GM19463 (cell line): ENCODE results near the gene TH.
"Not testable (repeated sequence)": the region's sequence is repeated elsewhere in the genome, so short reads cannot be mapped to it uniquely, and the experiment has no call there.

Source experiments
- ATAC-seq: cut with Tn5 transposase; IDR thresholded peaks from one replicate; pipeline ENCODE4 v1.9.1; 2021; ENCODE audit warnings: mild to moderate bottlenecking, moderate library complexity; ENCODE audit not compliant: unreplicated experiment

TH gene

DNA sequence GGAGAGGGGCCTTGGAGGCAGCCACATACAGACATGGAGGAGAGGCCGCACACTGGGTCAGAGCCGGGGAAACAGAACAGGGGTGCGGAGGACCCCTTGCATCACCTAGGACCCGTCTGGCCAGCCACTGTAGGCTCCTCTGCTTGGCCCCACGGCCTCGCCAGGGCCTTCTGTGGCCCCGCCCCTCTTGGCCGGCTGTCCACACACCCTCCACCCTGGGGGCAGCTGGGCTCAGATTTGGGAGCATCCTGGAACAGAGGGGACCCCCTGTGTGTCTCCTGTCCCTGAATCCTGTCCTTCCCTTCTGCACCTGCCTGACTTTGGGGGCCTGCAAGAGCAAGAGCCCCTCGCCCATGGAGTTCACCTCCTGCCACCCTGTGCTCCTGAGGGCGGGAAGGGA lies 7.9 kb upstream of the TH start:
- ATAC-seq = no peak

DNA sequence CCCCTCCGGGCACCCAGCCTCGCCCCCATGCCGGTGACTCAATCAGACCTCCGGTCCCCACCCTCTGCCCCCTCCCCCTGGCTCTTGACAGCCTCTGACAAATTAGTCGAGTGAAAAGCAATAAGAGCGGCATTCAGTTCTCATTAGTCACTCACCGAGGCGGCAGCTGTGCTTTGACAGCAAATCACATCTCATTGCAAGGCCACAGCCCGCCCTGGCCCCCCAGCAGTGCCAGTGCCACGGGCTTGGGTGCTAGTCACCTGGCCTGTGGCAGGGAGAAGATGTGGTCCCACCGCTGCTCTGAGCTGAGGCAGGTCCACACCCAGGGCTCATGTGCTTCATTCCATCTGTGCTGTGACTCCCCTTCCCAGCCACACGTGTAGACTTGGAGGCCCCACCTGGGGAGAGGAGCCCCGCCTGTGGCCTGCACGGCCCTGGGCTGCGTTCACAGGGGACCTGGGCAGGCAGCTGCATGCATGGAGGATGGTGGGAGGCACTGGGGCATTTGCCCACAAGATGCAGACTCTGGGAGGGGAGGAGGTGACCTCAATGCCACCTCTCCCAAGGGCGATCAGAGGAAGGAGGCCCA lies 7.4 kb upstream of the TH start:
- ATAC-seq = no peak

DNA sequence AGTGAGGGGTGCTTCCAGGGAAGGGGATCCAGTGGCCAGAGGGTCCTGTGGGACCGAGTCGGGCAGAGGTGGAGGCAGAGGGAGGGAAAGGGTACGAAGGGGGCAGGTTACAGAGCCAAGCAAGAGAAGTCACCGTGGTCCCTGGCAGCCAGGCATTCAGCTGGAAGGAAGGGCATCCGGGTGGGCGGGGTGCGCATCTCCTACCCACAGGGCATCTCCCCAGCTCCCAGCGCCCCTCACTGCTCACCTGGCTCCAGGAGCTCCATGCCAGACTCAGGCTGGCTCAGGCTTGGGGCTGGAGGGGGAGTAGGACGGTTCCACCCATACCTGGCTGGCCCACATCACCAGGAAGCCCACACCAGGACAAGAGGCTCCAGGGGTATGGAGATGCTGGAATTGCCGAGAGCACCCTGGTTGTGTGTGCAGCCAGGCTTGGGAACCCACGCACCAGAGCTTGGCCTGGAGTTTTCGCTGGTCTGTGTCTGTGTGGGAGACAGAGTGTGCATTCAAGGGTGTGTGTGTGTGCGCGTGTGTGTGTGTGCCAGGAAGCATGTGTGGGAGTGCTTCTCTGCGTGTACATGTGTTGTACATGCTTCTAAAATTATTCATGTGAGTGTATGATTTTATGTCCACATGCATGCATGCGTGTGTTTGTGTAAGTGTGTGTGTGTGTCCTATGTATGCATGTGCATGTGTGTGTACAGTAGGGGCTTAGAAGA lies 6.6 kb upstream of the TH start:
- not testable (repeated sequence) for ATAC-seq

DNA sequence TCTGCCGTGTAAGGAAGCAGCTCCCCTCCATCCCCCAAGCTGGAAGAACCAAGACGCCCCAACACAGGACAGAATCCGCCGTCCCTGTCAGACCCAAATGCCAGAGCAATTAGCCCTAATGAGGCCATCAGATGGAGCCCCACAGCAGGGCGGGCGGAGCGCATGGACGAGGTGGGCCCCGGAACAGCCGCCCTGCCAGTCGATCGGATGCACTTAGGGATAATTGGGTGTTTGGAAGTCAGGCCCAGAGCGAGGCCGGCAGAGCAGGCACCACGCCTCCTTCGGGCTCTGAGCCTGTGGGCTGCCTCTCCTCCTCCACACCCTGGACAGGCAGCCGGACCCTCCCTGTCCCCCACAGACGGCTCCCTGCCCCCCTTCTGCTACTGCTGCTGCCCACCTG lies 5.5 kb upstream of the TH start:
- ATAC-seq = no peak

DNA sequence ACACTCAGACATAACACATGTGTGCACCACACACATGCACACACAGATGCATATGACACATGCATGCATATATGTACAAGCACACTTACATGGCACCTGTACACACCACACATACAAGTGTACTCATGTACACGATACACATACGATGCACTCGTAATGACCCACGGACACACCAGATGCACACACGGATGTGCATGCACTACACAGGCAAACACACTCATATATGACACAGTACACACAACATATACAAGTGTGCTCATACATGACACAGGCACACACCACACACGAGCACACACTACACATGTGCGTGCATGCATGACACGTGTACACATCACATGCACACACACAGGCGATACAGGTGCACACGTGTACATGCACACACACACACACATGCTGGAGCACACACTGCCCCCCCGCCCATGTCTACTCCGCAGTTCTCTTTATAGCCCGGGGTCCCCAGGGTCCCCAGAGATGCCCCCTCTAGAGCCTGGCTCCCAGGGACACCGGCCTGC lies 4.8 kb upstream of the TH start:
- no peak for ATAC-seq

DNA sequence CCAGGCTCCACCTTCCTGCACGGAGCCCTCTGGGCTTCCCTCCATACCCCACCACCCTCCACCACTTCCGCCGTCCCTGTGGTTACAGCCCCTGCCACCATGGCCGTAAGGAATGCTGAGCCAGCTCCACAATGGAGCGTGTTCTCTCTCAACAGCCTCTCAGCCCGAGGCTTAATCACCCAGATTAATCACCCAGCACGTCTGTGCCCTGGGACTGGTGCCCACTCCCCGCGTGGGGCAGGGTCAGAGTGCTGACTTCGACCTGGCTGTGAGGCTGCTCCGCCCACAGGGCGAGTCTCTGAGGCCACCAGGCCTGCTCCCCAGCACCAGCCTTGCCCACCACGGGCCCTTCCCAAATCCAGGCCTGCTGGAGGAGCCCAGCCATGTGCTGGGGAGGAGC lies 4.0 kb upstream of the TH start:
- no peak for ATAC-seq

DNA sequence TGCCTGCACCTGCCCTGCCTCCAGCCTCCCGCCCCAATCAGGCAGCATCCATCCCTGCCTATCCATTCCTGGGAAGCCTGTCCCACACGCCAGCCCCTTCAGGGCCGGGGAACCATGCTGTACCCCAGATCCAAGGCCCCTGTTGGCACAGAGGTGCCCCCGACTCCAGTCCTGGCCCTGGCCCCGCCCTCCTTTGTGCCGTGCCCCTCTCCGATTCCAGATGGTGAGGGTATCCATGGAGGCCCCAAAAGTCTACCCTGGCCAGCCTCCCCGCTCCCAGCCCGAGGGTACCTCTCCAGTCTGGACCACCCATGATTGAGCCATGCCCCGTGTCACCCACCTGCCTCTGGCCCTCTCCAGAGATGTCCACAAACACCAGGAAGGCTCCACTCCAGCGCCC lies 2.7 kb upstream of the TH start:
- ATAC-seq = no peak

DNA sequence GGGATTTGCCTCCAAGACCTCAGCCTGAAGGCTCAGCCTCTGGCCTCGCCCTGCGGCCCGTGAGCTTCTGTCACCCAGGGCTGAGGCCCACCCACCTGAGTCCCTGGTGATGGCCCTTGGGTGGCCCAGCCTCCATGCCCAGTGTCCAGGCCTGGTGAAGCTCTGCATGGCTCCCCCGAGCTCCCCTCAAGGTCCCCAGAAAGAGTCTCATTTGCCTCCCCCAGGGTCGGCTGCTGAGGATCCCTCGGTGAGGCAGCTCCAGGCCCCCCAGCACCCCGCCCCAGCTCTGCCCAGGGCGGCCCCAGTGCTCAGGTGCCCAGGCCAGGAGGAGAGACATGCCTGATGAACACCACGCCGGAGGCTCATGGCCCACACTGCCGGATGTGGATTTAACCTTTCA lies 2.1 kb upstream of the TH start:
- ATAC-seq = no peak

DNA sequence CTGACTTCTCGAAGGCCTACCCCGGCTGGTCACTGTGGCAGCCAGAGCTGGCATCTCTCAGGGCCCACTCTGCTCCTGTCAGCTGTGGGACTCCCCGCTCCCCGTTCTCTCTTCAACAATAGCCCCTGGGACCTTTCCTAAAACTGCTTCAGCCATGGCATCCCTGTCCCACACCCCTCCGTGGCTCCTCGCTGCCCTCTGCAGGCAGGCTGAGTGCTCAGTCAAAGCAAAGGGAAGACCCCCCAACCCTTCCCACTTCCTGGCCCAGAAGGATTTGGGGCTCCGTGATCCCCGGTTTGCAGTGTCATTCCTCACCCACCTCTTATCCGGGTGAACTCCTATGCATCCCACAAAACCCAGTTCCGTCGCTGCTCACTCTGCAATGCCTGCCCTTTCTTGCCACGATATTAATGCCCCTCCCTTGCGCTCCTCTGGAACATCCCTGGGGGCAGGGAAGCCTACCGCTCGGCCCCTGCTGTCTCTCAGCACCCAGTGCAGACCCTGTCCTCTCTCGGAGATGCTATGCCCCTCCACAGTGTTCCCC lies 1.6 kb upstream of the TH start:
- ATAC-seq = no peak

DNA sequence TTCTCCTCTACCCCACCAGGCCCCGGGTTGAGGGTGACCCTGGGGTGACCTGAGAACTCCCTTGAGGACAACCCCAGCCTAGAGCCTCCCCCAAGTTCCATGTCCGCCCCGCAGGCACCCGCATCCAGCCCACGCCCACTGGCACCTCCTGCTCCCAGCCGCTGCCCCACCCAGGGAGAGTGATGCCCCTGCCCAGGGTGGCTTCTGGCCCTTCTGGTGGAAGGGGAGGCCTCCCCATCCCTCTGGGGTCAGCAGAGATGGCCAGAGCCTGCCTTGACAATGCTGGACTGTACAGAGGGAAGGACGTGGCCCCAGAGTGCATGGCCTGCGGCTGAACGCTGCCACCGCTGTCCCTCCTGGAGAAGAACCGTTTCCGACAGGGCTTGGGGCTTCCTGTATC lies 1.1 kb upstream of the TH start:
- ATAC-seq = no peak

DNA sequence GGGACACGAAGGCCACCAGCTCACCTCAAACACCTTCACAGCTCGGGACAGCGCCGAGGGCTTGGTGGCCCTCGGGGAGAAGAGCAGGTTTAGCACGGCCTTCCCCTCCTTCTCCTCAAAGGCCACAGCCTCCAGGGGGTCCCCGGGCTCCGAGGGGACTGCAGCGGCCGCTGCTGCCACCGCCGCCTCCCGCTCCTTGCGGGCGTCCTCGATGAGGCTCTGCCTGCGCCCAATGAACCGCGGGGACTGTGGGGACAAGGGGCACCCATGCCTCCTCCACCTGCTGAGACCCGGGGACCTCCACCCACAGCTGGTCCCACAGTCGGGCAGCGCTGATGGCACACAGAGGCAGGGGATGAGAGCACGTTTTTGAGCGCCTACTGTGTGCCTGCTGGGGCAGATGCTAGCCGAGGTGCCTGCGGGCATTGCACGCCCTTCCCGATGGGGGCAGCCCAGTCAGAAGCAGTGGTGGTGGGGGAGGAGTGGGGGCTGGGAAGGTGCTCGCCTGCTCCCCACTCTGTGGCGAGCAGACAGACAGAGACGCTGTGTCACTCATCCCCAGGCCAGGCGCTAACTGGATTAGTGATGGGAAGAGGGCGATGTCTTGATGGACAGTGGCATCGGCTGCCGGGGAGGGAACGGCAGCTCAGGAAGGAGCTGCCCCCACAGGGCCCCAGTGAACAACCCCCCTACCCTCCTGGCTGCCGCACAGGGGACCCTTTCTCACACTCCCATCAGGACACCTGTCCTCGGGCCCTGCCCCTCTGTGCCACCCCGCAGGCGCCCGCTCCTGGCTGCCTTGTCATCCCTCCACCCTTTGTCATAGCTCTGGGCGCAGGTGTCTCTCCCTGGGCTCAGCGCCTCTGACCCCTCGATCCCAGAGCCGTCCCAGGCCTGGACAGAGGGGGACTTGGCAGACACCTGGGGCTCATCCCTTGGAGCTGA lies 1.7 kb downstream of the TH start:
- no peak for ATAC-seq

DNA sequence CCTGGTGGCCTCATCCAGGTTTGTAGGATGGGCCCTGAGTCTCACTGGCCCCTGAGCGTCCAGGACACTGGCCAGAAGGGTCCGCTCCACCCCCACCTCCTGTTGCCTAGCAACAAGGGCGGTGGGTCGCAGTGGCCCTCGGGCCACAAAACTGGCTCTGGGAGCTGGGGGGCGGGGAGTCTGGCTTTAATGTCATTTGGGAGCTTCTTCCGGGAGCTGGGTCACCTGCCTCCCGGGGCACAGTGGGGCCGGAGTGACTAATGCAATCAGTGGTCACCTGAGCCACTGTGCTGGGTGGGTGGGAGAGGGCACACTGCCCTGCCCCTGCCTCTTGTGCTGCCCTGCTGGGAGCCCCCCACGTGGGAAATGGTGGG lies 2.6 kb downstream of the TH start:
- no peak for ATAC-seq

DNA sequence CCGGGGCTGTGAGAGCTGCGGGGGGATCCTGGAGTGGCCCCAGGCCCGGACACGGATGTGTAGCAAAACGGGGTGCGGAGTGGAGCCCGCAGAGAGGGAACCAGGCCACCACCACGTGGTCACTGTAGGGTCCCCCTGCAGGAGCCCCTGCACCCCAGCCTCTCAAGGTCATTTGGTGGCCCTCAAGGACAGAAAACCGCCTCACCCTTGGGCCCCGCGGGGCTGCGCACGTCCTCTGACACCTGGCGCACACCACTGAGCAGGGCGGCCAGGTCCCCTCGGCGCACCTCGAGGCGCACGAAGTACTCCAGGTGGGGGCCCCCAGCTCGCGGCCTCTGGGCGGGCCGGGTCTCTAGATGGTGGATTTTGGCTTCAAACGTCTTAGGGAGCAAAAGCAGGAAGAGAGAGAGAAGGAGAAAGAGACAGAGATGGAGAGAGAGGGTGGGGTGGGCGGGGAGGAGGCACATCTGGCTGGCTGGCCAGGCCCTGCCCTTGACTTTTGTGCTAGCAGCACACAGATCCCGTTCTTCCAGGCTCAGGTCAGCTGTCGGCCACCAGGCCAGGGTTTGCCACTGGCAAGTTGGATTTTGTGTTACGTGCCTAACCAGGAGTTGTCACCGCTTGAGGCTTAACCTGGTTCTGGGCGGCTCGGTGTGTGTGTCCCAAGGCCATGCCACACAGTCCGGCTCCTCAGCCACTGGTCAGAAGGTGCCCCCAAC lies 3.2 kb downstream of the TH start:
- no peak for ATAC-seq

DNA sequence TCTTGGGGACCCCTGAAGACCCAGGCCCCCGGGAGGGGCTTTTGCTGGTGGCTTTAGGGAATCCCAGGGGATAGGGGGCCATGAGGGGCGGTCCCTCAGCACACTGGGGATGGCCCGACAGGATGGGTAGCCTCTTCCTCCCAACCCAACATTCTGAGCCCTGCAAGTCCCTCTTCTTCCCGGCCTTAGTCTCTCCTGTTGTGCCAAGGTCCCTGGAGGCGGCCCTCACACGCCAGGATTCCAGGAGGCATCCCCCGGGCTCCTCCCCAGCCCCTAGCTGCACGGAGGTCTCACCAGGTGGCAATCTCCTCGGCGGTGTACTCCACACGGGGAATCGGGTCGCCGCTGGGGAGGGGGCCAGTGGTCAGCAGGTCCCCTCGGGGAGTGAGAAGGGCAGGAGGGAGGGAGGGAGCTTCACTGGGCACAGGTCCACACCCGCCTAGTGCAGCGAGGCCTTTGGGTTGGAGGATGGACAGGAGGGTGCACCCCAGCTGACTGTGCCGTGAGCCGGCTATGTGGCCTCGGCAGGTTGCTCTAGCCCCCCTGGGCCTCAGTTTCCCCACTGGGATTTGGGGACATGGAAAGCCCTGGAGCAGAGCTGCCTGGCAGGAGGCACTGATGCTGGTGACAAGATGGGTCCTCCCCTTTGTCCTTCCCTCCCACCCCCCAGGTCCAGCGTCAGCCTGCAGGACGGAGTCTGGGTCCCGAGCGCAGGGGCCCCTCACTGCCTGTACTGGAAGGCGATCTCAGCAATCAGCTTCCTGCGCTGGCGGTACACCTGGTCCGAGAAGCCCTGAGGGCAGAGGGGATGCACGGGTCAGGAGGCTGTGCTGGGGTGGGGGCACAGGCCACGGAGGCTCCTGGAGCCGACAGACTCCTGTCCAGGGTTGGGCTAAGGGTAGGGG lies 4.2 kb downstream of the TH start:
- no peak for ATAC-seq

DNA sequence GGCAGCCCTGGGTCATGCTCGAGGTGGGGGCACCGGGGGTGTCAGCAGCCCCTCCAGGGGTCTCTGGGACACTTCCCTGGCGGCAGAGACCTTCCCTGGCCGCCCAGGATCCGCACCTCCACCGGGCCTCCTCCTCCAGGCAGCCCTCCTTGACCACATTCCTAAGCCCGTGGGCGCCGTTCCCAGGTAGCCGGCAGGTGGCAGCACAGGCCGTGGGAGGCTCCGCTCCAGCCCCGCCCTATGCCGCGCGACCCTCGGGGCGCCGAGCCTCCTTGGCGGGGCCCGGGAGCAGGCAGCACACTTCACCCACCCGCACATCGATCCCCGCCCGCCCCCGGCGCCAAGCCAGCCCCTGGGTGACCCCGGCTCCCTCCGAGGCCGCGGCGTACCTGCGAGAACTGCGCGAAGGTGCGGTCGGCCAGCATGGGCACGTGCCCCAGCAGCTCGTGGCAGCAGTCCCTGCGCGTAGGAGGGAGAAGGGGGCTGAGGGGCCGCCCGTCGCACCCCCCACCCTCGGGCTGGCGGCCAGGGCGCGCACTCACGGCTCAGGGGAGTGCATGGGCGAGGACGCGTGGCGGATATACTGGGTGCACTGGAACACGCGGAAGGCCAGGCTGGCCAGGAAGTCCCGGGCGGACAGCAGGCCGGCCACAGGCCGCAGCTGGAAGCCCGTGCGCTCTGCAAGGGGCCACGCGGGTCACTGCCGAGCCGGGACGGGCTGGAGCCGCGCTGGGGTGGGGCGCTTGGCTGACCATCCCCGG lies 5.3 kb downstream of the TH start:
- ATAC-seq = no peak

DNA sequence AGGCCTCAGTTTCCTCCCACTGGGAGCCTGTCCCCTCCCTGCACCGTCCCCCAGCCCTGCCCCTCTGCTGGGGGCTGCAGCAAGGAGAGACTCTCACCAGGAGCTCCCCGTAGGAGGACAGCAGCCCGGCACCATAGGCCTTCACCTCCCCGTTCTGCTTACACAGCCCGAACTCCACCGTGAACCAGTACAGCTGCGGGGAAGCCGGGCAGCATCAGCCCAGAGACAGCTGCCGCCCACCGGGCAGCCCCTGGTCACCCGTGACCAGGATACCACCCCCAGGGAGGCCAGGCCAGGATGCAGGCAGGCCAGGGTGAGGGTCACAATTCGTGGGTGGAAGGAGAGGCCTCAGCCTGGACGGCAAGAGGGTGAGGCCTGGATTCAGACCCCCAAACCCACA lies 6.0 kb downstream of the TH start:
- no peak for ATAC-seq

DNA sequence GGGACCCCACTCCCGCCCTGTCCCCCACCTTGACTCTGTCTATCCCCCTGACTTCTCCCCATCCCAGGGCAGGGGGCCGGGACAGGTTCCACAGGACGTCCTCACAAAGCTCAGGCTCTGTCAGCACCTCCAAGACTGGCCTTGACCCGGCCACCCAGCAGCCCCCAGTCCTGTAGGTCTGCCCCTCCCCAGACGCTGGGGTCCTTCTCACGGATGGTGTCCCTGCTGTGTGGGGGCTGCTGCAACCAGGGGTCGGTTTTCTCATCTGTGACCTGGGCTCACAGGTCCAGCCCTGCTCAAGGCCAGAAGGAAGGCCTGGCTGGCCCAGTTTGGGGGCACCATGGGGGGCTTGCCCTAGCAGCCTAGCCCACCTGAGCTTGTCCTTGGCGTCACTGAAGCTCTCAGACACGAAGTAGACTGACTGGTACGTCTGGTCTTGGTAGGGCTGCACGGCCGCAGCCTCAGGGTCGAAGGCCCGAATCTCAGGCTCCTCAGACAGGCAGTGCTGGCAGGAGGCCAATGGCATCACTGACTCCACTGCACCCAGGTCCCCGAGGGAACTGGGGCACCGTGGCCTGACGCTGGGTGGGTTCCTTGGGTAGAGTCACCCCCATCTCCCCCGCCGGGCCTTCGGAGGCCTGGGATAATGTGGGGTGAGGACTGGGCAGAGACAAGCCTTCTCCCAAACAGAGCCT lies 6.6 kb downstream of the TH start:
- no peak for ATAC-seq

DNA sequence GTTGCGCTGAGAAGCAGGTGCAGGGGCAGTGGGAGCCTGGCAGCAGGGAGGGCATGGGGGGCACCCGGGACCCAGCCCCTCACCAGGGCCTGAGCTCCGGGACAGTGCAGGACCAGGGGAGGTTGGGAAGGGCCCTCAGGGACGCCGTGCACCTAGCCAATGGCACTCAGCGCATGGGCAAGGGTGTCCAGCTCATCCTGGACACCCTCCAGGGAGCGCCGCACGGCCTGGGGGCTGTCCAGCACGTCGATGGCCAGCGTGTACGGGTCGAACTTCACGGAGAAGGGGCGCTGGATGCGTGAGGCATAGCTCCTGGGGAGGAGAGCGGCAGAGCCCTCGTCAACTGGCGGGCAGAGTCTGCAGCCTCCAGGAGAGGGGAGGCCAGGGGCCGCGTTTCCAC lies 7.5 kb downstream of the TH start:
- ATAC-seq = no peak
